Fibroblast of lung (primary cell): ENCODE measurements around the gene SPHK1. TPM values are rescaled to one million over a fixed set of nuclear protein-coding genes. Genes with fewer than 3 reads are reported as not detected.

Source experiments
- DNase-seq, 2 donors: peaks; one replicate each; pipeline versions ENCODE4 v3.0.0 to v3.0.0-alpha.2; 2010; ENCODE audit warnings: low read depth in 2 of 2
- H2AFZ ChIP-seq: 2 replicates; pipeline ENCODE4 v1.5.1; 2012; ENCODE audit warnings: low read length, control low read depth, inconsistent platforms
- H3K27ac ChIP-seq: 2 replicates; pipeline ENCODE4 v1.5.1; 2011; ENCODE audit warnings: low read length, control low read depth; ENCODE audit not compliant: insufficient read depth
- H3K27me3 ChIP-seq: 2 replicates; pipeline ENCODE4 v1.5.1; 2011; ENCODE audit warnings: mild to moderate bottlenecking, low read length; ENCODE audit not compliant: control insufficient read depth, insufficient read depth
- H3K36me3 ChIP-seq: 2 replicates; pipeline ENCODE4 v1.5.1; 2011; ENCODE audit warnings: low read length; ENCODE audit not compliant: control insufficient read depth, insufficient read depth
- H3K4me1 ChIP-seq: 2 replicates; pipeline ENCODE4 v1.5.1; 2011; ENCODE audit warnings: low read length; ENCODE audit not compliant: control insufficient read depth, insufficient read depth; ENCODE audit errors: extremely low read depth
- H3K4me2 ChIP-seq: 2 replicates; pipeline ENCODE4 v1.5.1; 2011; ENCODE audit warnings: low read length, control low read depth; ENCODE audit not compliant: insufficient read depth; ENCODE audit errors: extremely low read depth
- H3K4me3 ChIP-seq, 4 experiments: fragments of 200-600 bp in 1 of 4; sonication (generic) in 1 of 4; replicated peaks in 1 of 4; 2 replicates each; pipeline ENCODE4 v1.5.1; 2011 to 2016; ENCODE audit warnings: low read length in 4 of 4, low read depth in 3 of 4, mild to moderate bottlenecking in 3 of 4, control low read depth in 2 of 4, inconsistent platforms in 1 of 4, mixed read lengths in 1 of 4; ENCODE audit not compliant: insufficient read depth in 1 of 4; ENCODE audit errors: control extremely low read depth in 1 of 4
- H3K79me2 ChIP-seq: 2 replicates; pipeline ENCODE4 v1.5.1; 2012; ENCODE audit warnings: mild to moderate bottlenecking, low read length, inconsistent platforms; ENCODE audit not compliant: control insufficient read depth, insufficient read depth
- H3K9ac ChIP-seq: 2 replicates; pipeline ENCODE4 v1.5.1; 2011; ENCODE audit warnings: mild to moderate bottlenecking, low read length, control low read depth; ENCODE audit not compliant: insufficient read depth
- H3K9me3 ChIP-seq: 2 replicates; pipeline ENCODE4 v1.5.1; 2012; ENCODE audit warnings: low read depth, low read length; ENCODE audit not compliant: control insufficient read depth, insufficient read depth
- H4K20me1 ChIP-seq: 2 replicates; pipeline ENCODE4 v1.5.1; 2011; ENCODE audit warnings: low read length; ENCODE audit not compliant: control insufficient read depth, insufficient read depth; ENCODE audit errors: extremely low read depth
- EZH2 ChIP-seq: IDR thresholded peaks from 2 replicates; pipeline ENCODE4 v1.5.1; 2012; ENCODE audit warnings: low read length, control low read depth, mild to moderate bottlenecking; ENCODE audit errors: missing control alignments
- polyA plus RNA-seq, 2 donors: library from polyadenylated mRNA; depleted of rRNA in 1 of 2; stranded (reverse) in 1 of 2; unstranded in 1 of 2; fragments of >200 nt; gene quantifications; 2 replicates each; pipeline ENCODE4 v1.2.1, GENCODE V29; 2011 to 2012; ENCODE audit warnings: missing spikeins in 1 of 2
- total RNA-seq: library from RNA; depleted of rRNA; stranded (reverse); fragments of >200 nt; gene quantifications from 2 replicates; pipeline ENCODE4 v1.2.1, GENCODE V29; 2014
- TF ChIP-seq, protein P1 (sequence below), 2 donors: IDR thresholded peaks in 1 of 2; conservative IDR thresholded peaks in 1 of 2; 1 replicate in 1 of 2; 2 replicates in 1 of 2; pipeline ENCODE4 v1.5.1; 2011 to 2012; ENCODE audit warnings: low read length in 2 of 2, control low read depth in 1 of 2, inconsistent platforms in 1 of 2, low read depth in 1 of 2, mild to moderate bottlenecking in 1 of 2

The SPHK1 gene
- total and polyA plus RNA-seq, 2 donors (not counting 1 experiment from before 2014, with no cell fraction given), result 5.0 to 9.4 TPM

DNA sequence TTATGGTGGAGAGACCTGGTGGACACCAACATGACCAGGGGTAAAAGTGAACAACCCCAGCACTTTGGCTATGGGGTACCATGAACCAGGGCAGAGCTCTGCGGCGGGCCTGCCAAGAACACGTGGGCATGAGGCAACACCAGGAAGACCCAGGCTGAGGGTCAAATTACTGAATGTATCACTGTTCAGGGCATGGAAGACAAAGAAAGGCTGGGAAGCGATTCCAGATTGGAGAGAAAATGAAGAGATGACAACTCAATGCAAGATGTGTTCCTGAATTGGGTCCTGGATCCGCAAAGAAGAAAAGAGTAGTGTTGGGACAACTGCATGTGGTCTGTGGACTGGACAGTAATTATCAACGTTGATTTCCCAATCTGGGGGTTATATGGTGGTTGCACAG lies 19.8 kb downstream of the SPHK1 start:
- Histone ChIP-seq H3K9ac (no peak overlapping the region), H3K4me2 (no peak overlapping the region), H3K27ac (no peak overlapping the region), H3K79me2 (peaks cover 1% of the 10 kb centered on the region), H2AFZ (no peak overlapping the region), H3K9me3 (no peaks in the 10 kb centered on the region), H3K36me3 (peaks cover 21% of the 10 kb centered on the region), H3K4me3 (no peak overlapping the region), H3K4me1 (no peaks in the 10 kb centered on the region), H4K20me1 (no peaks in the 10 kb centered on the region), H3K27me3 (no peaks in the 10 kb centered on the region)
- no peak for DNase-seq
- TF ChIP-seq EZH2, result no peak
- TF ChIP-seq, protein P1, sequence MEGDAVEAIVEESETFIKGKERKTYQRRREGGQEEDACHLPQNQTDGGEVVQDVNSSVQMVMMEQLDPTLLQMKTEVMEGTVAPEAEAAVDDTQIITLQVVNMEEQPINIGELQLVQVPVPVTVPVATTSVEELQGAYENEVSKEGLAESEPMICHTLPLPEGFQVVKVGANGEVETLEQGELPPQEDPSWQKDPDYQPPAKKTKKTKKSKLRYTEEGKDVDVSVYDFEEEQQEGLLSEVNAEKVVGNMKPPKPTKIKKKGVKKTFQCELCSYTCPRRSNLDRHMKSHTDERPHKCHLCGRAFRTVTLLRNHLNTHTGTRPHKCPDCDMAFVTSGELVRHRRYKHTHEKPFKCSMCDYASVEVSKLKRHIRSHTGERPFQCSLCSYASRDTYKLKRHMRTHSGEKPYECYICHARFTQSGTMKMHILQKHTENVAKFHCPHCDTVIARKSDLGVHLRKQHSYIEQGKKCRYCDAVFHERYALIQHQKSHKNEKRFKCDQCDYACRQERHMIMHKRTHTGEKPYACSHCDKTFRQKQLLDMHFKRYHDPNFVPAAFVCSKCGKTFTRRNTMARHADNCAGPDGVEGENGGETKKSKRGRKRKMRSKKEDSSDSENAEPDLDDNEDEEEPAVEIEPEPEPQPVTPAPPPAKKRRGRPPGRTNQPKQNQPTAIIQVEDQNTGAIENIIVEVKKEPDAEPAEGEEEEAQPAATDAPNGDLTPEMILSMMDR (conservative IDR thresholded peaks at IDR 0.05 in 1 of 2, IDR thresholded peaks at IDR 0.05 in 1 of 2; ENCODE audit: low read depth in 1 of 2, low read length in 2 of 2), result no peak

DNA sequence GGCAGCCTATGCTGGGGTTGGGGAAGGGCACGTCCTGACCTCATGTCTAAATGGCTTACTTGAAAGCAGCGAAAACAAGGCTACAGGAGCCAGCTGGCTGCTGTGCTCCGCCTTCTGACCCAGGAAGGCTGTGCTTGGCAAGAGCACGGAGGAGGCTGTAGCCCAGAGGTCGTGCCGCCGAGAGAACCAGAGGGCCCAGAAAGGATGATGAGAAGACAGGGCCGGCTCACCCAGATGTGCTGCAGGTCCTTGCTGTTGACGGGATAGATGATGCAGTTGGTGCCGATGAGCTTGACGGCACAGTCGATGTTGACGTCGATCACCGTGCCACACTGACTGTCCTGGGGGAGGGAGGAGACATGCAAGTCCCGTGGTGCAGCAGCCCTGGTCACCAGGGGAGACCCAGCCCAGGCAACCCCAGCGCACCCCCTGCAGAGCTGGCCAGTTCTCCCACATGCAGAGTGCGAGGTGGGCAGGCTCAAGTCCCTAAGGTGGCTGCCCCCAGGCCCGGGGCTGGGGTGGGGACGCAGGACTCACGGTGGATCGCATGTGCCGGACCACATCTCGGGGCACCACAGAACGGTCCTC lies 20.7 kb downstream of the SPHK1 start:
- Histone ChIP-seq H3K9me3 (no peaks in the 10 kb centered on the region), H3K27me3 (no peaks in the 10 kb centered on the region), H3K9ac (no peak overlapping the region), H3K79me2 (peaks cover 1% of the 10 kb centered on the region), H3K4me2 (no peak overlapping the region), H3K36me3 (peaks cover 19% of the 10 kb centered on the region), H3K4me3 (no peak overlapping the region), H3K4me1 (no peaks in the 10 kb centered on the region), H2AFZ (no peak overlapping the region), H3K27ac (no peak overlapping the region), H4K20me1 (no peaks in the 10 kb centered on the region)
- TF ChIP-seq, protein P1 (conservative IDR thresholded peaks at IDR 0.05 in 1 of 2, IDR thresholded peaks at IDR 0.05 in 1 of 2; ENCODE audit: low read depth in 1 of 2, low read length in 2 of 2), result no peak
- no peak for TF ChIP-seq EZH2
- DNase-seq, result peak in 1 of 2 donors; percentile 68

DNA sequence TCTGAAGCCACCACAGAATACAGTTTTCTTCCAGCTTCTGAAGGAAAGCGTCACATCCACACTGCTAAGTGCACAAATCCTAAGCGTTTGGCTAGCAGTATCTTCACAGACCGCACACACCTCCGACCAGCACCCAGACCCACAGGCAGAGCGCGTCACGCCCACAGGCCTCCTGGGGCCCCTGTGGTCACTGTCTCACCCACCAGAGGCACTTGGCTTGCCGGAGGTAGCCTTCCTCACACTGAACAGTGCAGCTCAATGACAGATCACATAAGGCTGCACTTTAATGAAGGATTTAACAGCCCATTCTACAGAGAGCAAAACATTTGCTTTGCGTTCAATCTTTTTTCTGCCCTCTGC lies 21.2 kb downstream of the SPHK1 start:
- Histone ChIP-seq H4K20me1 (no peaks in the 10 kb centered on the region), H3K4me3 (no peak overlapping the region), H2AFZ (no peak overlapping the region), H3K36me3 (peaks cover 15% of the 10 kb centered on the region), H3K9me3 (no peaks in the 10 kb centered on the region), H3K27me3 (no peaks in the 10 kb centered on the region), H3K4me1 (no peaks in the 10 kb centered on the region), H3K4me2 (no peak overlapping the region), H3K9ac (no peak overlapping the region), H3K27ac (no peak overlapping the region), H3K79me2 (peaks cover 1% of the 10 kb centered on the region)
- no peak for DNase-seq
- TF ChIP-seq, protein P1 (conservative IDR thresholded peaks at IDR 0.05 in 1 of 2, IDR thresholded peaks at IDR 0.05 in 1 of 2; ENCODE audit: low read depth in 1 of 2, low read length in 2 of 2), result no peak
- no peak for TF ChIP-seq EZH2
